Measurements from ENCODE around the gene TRIM33. TPM values are rescaled to one million over a fixed set of nuclear protein-coding genes. Genes with fewer than 3 reads are reported as not detected.

TRIM33 gene
- total and polyA plus RNA-seq, 2 experiments from 2014 or later = 50.3 to 51.1 TPM

- Mint-ChIP-seq H3K36me3 (ENCODE audit: low read depth) (peaks cover 14% of the 10 kb centered on the region; the same call in 2 of the 3 replicates), H3K4me3 (no peak overlapping the region), H3K27me3 (ENCODE audit: insufficient read depth, low read depth, poor library complexity) (peaks cover 2% of the 10 kb centered on the region), H3K9me3 (peaks cover 9% of the 10 kb centered on the region; the same call in 1 of the 3 replicates), H3K4me1 (no peaks in the 10 kb centered on the region), H3K27ac (no peak overlapping the region)
- Histone ChIP-seq H3K4me1 (ENCODE audit: insufficient read depth) (no peaks in the 10 kb centered on the region), H3K79me2 (replicated peaks; ENCODE audit: insufficient read depth) (no peaks in the 10 kb centered on the region), H2AFZ (no peak overlapping the region), H3K4me3 (no peak overlapping the region), H3K9me2 (ENCODE audit: insufficient read depth) (no peaks in the 10 kb centered on the region), H3K27ac (ENCODE audit: low read depth) (no peak overlapping the region), H4K20me1 (replicated peaks; ENCODE audit: insufficient read depth) (no peaks in the 10 kb centered on the region), H3K27me3 (ENCODE audit: insufficient read depth) (no peaks in the 10 kb centered on the region), H3K4me2 (no peak overlapping the region), H3F3A (replicated peaks; ENCODE audit: low read depth) (no peaks in the 10 kb centered on the region), H3K36me3 (ENCODE audit: insufficient read depth) (no peaks in the 10 kb centered on the region)
- peak; percentile 50; the same call in 2 of the 3 replicates for ATAC-seq
- peak; percentile 56 for DNase-seq (ENCODE audit: low spot score)
- TF ChIP-seq, protein P1, sequence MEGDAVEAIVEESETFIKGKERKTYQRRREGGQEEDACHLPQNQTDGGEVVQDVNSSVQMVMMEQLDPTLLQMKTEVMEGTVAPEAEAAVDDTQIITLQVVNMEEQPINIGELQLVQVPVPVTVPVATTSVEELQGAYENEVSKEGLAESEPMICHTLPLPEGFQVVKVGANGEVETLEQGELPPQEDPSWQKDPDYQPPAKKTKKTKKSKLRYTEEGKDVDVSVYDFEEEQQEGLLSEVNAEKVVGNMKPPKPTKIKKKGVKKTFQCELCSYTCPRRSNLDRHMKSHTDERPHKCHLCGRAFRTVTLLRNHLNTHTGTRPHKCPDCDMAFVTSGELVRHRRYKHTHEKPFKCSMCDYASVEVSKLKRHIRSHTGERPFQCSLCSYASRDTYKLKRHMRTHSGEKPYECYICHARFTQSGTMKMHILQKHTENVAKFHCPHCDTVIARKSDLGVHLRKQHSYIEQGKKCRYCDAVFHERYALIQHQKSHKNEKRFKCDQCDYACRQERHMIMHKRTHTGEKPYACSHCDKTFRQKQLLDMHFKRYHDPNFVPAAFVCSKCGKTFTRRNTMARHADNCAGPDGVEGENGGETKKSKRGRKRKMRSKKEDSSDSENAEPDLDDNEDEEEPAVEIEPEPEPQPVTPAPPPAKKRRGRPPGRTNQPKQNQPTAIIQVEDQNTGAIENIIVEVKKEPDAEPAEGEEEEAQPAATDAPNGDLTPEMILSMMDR (conservative IDR thresholded peaks at IDR 0.05; ENCODE audit: low read depth in 2 of 2) = peak in 1 of 2 experiments; percentile 61; a peak in 3 of 4 replicates
- TF ChIP-seq, protein P2, sequence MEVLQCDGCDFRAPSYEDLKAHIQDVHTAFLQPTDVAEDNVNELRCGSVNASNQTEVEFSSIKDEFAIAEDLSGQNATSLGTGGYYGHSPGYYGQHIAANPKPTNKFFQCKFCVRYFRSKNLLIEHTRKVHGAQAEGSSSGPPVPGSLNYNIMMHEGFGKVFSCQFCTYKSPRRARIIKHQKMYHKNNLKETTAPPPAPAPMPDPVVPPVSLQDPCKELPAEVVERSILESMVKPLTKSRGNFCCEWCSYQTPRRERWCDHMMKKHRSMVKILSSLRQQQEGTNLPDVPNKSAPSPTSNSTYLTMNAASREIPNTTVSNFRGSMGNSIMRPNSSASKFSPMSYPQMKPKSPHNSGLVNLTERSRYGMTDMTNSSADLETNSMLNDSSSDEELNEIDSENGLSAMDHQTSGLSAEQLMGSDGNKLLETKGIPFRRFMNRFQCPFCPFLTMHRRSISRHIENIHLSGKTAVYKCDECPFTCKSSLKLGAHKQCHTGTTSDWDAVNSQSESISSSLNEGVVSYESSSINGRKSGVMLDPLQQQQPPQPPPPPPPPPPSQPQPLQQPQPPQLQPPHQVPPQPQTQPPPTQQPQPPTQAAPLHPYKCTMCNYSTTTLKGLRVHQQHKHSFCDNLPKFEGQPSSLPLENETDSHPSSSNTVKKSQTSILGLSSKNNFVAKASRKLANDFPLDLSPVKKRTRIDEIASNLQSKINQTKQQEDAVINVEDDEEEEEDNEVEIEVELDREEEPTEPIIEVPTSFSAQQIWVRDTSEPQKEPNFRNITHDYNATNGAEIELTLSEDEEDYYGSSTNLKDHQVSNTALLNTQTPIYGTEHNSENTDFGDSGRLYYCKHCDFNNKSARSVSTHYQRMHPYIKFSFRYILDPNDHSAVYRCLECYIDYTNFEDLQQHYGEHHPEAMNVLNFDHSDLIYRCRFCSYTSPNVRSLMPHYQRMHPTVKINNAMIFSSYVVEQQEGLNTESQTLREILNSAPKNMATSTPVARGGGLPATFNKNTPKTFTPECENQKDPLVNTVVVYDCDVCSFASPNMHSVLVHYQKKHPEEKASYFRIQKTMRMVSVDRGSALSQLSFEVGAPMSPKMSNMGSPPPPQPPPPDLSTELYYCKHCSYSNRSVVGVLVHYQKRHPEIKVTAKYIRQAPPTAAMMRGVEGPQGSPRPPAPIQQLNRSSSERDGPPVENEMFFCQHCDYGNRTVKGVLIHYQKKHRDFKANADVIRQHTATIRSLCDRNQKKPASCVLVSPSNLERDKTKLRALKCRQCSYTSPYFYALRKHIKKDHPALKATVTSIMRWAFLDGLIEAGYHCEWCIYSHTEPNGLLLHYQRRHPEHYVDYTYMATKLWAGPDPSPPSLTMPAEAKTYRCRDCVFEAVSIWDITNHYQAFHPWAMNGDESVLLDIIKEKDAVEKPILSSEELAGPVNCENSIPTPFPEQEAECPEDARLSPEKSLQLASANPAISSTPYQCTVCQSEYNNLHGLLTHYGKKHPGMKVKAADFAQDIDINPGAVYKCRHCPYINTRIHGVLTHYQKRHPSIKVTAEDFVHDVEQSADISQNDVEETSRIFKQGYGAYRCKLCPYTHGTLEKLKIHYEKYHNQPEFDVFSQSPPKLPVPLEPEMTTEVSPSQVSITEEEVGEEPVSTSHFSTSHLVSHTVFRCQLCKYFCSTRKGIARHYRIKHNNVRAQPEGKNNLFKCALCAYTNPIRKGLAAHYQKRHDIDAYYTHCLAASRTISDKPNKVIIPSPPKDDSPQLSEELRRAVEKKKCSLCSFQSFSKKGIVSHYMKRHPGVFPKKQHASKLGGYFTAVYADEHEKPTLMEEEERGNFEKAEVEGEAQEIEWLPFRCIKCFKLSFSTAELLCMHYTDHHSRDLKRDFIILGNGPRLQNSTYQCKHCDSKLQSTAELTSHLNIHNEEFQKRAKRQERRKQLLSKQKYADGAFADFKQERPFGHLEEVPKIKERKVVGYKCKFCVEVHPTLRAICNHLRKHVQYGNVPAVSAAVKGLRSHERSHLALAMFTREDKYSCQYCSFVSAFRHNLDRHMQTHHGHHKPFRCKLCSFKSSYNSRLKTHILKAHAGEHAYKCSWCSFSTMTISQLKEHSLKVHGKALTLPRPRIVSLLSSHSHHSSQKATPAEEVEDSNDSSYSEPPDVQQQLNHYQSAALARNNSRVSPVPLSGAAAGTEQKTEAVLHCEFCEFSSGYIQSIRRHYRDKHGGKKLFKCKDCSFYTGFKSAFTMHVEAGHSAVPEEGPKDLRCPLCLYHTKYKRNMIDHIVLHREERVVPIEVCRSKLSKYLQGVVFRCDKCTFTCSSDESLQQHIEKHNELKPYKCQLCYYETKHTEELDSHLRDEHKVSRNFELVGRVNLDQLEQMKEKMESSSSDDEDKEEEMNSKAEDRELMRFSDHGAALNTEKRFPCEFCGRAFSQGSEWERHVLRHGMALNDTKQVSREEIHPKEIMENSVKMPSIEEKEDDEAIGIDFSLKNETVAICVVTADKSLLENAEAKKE (CRISPR knock-in tag; IDR thresholded peaks at IDR 0.05) = no peak
- no peak for TF ChIP-seq CREB1 (CRISPR knock-in tag; IDR thresholded peaks at IDR 0.05; ENCODE audit: low read depth)
Measured at GRCh38 chr1:114558544-114558943, 47.5 kb upstream of the TRIM33 start.

GRCh38 chr1:114554577-114554976 lies 43.6 kb upstream of the TRIM33 start:
- no peak overlapping the region for H3K4me2 ChIP-seq
- H3K27me3 ChIP-seq (ENCODE audit: insufficient read depth) = no peaks in the 10 kb centered on the region
- no peak overlapping the region for H3K4me3 Mint-ChIP-seq
- no peaks in the 10 kb centered on the region for H3K36me3 Mint-ChIP-seq (ENCODE audit: low read depth)
- no peak overlapping the region for H3K27ac ChIP-seq (ENCODE audit: low read depth)
- ATAC-seq = no peak
- H3K36me3 ChIP-seq (ENCODE audit: insufficient read depth) = no peaks in the 10 kb centered on the region
- H3F3A ChIP-seq (replicated peaks; ENCODE audit: low read depth) = no peaks in the 10 kb centered on the region
- H3K79me2 ChIP-seq (replicated peaks; ENCODE audit: insufficient read depth) = no peaks in the 10 kb centered on the region
- no peak for DNase-seq (ENCODE audit: low spot score)
- no peaks in the 10 kb centered on the region for H3K4me1 ChIP-seq (ENCODE audit: insufficient read depth)
- H3K4me1 Mint-ChIP-seq = 0 out of 3 replicates have a peak, but pooled peaks cover 4% of the 10 kb centered on the region
- no peaks in the 10 kb centered on the region for H4K20me1 ChIP-seq (replicated peaks; ENCODE audit: insufficient read depth)
- no peaks in the 10 kb centered on the region for H3K9me2 ChIP-seq (ENCODE audit: insufficient read depth)
- no peaks in the 10 kb centered on the region for H3K27me3 Mint-ChIP-seq (ENCODE audit: insufficient read depth, low read depth, poor library complexity)
- no peaks in the 10 kb centered on the region for H3K9me3 Mint-ChIP-seq
- H3K4me3 ChIP-seq = no peak overlapping the region
- no peak overlapping the region for H2AFZ ChIP-seq
- no peak overlapping the region for H3K27ac Mint-ChIP-seq
- TF ChIP-seq POLR2AphosphoS5 (IDR thresholded peaks at IDR 0.05; ENCODE audit: low read depth) = no peak
- TF ChIP-seq ZNF114 (CRISPR knock-in tag; IDR thresholded peaks at IDR 0.05) = no peak
- no peak for TF ChIP-seq ETS1 (IDR thresholded peaks at IDR 0.05)

All from GM23338 (cell line).